ENCODE results near the gene ATG4B. TPM values are rescaled to one million over a fixed set of nuclear protein-coding genes. Genes with fewer than 3 reads are reported as not detected.

The ATG4B gene
- total and polyA plus RNA-seq, 9 of the 15 experiments (the other 6 are each of a cell fraction or from before 2014, with no cell fraction given), result 5.9 to 58.8 (median 35.6) TPM

GRCh38 chr2:241637018-241637794 is at the start of gene ATG4B, which contains the start of gene THAP4 (continued):
- TF ChIP-seq HBP1 (CRISPR knock-in tag; IDR thresholded peaks at IDR 0.05), result no peak
- no peak for TF ChIP-seq ZNF444 (CRISPR knock-in tag; IDR thresholded peaks at IDR 0.05)
- no peak for TF ChIP-seq BRCA1 (IDR thresholded peaks at IDR 0.05)
- TF ChIP-seq BRCA1 (CRISPR knock-in tag; IDR thresholded peaks at IDR 0.05), result no peak
- TF ChIP-seq SMARCE1 (IDR thresholded peaks at IDR 0.05), result no peak
- TF ChIP-seq, protein P1, sequence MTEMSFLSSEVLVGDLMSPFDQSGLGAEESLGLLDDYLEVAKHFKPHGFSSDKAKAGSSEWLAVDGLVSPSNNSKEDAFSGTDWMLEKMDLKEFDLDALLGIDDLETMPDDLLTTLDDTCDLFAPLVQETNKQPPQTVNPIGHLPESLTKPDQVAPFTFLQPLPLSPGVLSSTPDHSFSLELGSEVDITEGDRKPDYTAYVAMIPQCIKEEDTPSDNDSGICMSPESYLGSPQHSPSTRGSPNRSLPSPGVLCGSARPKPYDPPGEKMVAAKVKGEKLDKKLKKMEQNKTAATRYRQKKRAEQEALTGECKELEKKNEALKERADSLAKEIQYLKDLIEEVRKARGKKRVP (CRISPR knock-in tag; IDR thresholded peaks at IDR 0.05), result no peak
- TF ChIP-seq ZNF436 (CRISPR knock-in tag; IDR thresholded peaks at IDR 0.05), result no peak
- TF ChIP-seq ETV6 (IDR thresholded peaks at IDR 0.05; ENCODE audit: borderline replicate concordance in 1 of 2, low read depth in 2 of 2, low read length in 1 of 2), result no peak
- TF ChIP-seq ETV6 (CRISPR knock-in tag; IDR thresholded peaks at IDR 0.05; ENCODE audit: borderline replicate concordance), result no peak
- no peak for TF ChIP-seq ZNF24 (IDR thresholded peaks at IDR 0.05)
- TF ChIP-seq ZNF324 (CRISPR knock-in tag; IDR thresholded peaks at IDR 0.05), result no peak
- peak; percentile 91 for TF ChIP-seq ATF1 (CRISPR knock-in tag; IDR thresholded peaks at IDR 0.05)
- TF ChIP-seq ATF1 (tag; IDR thresholded peaks at IDR 0.05), result peak; percentile 98
- TF ChIP-seq MED1 (CRISPR knock-in tag; IDR thresholded peaks at IDR 0.05; ENCODE audit: borderline replicate concordance), result no peak
- TF ChIP-seq ETV1 (tag; conservative IDR thresholded peaks at IDR 0.05; ENCODE audit: low read depth), result peak; percentile 43; the same call in 1 of the 2 replicates
- no peak for TF ChIP-seq TCF15 (CRISPR knock-in tag; IDR thresholded peaks at IDR 0.05)
- TF ChIP-seq NCOA1 (IDR thresholded peaks at IDR 0.05; ENCODE audit: low read depth), result no peak
- TF ChIP-seq ZKSCAN8 (CRISPR knock-in tag; IDR thresholded peaks at IDR 0.05), result no peak
- TF ChIP-seq, protein P2, sequence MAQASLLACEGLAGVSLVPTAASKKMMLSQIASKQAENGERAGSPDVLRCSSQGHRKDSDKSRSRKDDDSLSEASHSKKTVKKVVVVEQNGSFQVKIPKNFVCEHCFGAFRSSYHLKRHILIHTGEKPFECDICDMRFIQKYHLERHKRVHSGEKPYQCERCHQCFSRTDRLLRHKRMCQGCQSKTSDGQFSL (CRISPR knock-in tag; IDR thresholded peaks at IDR 0.05), result no peak
- TF ChIP-seq, protein P2 (tag; IDR thresholded peaks at IDR 0.05), result no peak
- TF ChIP-seq STAT5A (IDR thresholded peaks at IDR 0.05; ENCODE audit: borderline replicate concordance, low read length), result no peak
- TF ChIP-seq, protein P3, sequence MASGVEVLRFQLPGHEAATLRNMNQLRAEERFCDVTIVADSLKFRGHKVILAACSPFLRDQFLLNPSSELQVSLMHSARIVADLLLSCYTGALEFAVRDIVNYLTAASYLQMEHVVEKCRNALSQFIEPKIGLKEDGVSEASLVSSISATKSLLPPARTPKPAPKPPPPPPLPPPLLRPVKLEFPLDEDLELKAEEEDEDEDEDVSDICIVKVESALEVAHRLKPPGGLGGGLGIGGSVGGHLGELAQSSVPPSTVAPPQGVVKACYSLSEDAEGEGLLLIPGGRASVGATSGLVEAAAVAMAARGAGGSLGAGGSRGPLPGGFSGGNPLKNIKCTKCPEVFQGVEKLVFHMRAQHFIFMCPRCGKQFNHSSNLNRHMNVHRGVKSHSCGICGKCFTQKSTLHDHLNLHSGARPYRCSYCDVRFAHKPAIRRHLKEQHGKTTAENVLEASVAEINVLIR (CRISPR knock-in tag; IDR thresholded peaks at IDR 0.05), result peak; percentile 96
- no peak for TF ChIP-seq ZNF395 (CRISPR knock-in tag; IDR thresholded peaks at IDR 0.05)
